HUDEP-2 (cell line): ENCODE data around the gene PPFIA1.
A peak's percentile ranks its signal among the peaks of the same experiment; 100 is the strongest.

Source experiments
- DNase-seq, 76 experiments: peaks; one replicate each; lab custom pipeline; 2025; ENCODE audit not compliant: unreplicated experiment in 76 of 76; lab: John Stamatoyannopoulos, UW

The PPFIA1 gene

DNA sequence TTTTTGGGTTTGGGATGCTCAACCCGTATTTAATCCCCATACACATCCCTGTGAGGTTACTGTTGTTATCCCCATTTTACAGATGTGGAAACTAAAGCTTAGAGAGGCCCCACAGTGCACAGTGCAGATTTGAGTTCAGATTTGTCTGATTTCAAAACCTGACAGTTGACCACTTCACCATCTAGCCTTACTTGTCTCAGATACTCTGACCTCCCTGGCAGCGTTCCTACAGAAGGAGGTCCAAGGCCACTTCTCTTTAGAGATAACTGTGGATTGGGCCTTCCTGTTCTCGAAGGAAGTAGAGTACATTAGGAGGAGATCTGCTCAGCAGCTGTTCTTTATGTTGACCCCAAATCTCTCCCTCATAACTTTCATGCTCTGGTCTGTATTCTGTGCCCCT is 81.2 kb downstream of the PPFIA1 start:
- DNase-seq = peak in 7 of 76 experiments; percentile 4 to 29 (median 11)

DNA sequence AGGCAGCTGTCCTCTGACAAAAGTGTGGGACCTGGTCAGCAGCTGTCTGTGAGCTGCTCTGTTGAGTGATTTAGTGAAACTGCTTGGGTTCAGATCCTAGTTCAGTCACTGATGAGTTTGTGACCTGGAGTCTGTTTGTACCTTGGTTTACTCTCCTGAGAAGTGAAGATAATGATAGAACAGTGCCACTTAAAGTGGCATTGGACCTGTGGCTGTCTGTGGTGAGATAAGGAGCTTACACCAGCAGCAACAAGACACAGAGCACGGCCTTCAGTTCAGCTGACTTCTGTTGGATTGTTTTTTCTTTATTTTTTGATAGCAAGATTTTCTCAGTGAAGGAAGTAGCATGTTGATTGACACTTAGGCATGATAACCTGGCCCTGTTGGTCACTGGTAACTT is 81.6 kb downstream of the PPFIA1 start:
- peak in 35 of 76 experiments; percentile 2 to 69 (median 29) for DNase-seq

DNA sequence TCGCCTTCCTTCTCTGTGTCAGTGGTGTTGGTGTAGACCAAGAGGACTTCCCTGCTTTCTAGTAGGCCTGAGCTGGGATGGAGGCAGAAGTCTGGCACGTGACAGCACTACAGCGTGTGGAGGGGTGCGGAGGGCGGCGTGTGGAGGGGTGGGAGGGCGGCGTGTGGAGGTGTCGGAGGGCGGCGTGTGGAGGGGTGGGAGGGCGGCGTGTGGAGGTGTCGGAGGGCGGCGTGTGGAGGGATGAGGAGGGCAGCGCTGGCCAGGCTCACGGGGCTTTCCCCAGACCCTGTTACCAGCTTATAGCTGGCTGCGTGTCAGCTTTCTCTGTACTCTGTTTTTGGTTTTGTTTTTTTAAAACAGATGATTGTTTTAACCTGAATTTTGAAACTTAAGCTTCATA is 82.1 kb downstream of the PPFIA1 start:
- no peak for DNase-seq

DNA sequence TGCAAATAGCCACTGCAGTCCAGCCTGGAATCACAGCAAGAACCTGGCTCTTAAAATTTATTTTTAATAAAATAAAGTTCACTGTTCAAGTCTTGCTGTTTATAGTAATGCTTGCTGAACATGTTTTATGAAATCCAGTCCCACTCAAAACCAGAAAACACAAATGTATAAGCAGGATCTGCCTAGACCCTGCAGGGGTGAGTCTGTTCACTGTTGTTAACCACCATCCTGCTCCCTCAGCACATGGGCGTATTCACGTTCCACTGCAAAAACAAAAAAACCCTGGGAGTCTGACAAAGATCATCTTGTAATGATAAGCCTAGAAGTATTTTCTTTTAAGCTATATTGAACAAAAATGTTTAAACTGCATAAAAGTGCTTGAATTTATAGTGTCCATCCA is 82.8 kb downstream of the PPFIA1 start:
- no peak for DNase-seq

DNA sequence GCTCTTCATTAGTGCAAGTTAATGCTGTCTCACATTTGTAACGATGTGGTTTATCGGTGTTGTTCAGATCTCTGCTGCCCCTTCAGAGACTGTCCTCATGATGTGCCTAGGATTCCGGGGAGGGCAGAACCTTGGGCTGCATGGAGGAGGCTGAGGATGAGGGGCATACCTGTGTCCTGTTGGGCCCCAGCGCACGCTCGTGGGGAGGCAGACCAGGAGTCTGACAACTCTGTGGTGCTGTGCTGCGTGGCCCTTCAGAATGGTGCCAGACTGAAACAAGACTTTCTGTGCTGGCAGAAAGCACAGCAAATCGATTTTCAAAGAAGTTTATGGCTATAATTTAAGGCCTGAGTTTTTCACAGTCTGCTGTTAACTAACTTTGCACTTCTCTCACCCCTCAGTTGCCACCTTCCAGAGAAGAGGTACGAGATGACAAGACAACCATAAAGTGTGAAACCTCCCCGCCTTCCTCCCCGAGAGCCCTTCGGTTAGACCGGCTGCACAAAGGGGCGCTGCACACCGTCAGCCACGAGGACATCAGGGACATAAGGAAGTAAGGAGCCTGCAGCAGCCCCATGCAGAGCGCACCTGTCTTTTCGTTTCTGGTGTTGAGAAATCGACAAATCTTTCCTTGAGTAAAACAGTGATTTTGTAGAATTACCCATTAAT is 83.5 kb downstream of the PPFIA1 start:
- DNase-seq = no peak

DNA sequence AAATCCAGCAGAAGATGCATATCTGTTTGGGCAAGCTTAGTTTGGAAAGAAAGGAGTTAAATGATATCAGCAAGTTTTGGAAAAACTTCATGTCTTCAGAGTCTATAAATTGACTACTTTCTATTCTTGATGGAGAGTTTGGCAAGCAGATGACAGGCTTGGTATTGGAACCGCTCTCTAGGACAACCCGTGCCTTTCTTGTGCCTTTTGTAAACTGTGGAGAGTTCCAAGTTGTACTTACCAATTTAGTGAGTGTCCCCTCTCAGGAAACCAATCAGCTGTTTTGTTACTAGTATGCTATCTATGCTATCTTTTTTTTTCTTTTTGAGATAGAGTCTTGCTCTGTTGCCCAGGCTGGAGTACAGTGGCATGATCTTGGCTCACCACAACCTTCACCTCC is 84.1 kb downstream of the PPFIA1 start:
- DNase-seq = no peak

DNA sequence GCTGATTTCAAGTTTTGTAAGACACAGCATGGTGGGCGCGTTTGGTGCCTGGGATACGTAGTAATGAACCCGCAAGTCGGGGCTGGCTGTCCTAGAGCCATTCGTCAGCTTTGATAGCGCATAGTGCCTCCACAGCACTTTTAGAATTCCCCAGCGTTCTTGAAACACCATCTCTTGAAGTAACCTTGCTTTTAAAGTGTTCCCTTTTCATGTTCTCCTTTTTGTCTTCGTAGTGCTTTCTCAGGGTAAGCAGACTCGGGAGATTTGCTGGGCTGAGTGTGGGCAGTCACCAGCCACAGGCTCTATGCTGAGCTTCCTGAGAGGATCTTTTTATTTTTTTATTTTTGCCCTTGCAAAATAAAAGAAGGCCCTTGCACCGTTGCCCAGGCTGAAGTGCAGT is 88.3 kb downstream of the PPFIA1 start:
- no peak for DNase-seq

DNA sequence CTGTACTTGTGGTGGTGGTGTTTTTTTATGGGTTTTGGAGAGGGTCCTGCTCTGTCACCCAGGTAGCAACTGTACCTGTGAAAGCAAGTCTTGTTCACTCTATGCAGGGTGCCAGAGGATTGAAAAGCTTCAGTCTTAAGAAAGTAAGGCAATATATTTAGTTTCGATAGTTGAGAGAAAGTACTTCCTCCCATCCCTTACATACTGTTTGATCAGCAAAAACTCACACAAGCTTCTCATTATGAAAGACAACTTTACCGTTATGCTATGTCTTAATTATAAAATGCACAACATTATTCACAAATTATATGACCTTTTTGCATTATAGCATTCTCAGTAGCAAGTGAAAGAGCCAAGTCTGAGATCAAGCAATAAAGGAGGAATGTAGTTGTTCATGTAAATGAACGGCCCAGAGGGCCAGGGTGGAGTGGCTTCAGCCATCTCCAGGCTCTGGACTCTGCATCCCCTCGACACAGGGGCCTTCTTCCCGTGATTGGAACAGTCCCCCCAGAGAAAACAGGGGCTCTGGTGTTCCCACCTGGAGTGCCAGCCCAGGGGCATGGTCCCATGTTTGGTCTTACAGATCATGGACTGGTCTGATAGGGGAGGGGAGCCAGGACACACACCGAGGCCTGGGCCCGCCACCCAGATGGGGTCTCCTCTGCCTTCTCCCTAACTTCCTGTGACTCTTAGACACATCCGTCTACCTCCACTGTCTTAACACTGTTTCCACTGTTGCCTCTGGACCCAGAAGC is 89.1 kb downstream of the PPFIA1 start:
- no peak for DNase-seq

DNA sequence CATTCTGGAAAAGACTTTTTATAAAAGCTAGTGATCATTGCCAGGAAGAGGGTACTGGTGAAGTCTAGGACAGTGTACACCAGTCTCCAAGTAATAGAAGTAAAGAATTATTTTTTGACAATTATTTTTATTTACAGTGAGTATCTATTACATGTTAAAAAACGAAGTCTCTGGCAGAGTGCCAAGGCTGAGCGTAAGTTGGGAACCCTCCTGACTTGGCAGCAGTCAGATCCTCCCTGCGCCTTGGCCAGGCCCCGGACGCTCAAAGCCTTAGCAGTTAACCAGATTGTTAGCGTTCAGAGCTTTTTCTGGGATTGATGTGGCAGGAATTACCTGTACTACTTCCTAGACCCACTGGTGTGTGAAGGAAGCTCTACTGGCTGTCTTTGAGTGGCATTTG is 89.7 kb downstream of the PPFIA1 start:
- no peak for DNase-seq

DNA sequence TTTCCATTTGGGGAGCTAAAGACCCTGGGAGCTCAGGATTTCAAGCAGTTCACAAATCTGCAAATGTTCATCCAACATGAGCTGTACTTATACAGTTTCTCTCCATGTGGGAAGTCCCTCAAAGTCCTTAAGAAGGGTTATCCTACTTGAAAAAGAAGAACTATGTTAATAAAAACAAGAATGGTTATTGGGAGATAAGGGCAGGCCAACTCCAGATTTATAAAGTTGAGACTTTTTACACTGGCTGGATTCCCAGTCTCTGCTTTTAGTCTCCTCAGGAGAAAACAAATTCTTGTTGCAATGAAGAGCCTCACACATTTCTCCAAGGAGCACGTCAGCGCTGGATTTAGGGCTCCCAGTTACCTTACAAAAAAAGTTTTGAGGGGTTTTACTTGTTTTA is 93.7 kb downstream of the PPFIA1 start:
- DNase-seq = no peak

DNA sequence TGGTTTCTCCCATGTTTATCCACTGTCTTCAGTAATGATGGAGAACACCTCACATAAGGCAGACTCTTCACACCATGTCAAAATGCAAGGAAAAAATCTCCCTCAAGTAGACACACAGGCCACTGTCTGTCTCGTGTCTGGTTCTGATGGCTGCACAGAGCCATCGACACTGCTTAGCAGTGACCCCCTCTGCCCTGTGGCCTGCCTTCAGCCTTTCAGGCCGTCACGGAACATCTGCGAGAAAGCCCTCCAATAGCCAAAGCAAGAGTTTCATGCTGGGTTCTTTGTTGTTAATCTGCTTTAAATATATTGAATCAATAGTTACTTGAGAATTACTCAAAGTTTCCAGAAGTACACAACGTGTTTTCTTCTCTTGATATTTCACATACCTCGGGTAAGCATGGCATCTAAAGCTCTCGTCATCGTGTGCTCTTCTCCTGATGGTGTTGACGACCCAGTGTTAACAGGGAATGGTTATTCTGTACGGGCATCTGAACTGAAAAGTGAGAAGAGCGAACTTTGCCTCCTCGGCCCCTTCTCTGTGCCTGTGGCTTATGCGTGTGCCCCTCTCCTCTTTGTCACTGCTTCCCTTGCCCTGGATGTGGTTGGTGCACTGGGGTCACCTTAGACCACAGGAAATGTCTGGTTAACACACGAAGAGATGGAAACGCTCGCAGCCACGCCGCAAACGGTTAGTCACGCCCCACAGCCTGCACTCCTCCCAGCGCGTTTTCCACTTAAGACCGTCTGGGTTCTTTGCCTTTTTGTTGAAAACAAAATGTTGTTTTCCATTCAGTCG is 94.5 kb downstream of the PPFIA1 start:
- peak in 3 of 76 experiments; percentile 13 to 25 (median 16) for DNase-seq

DNA sequence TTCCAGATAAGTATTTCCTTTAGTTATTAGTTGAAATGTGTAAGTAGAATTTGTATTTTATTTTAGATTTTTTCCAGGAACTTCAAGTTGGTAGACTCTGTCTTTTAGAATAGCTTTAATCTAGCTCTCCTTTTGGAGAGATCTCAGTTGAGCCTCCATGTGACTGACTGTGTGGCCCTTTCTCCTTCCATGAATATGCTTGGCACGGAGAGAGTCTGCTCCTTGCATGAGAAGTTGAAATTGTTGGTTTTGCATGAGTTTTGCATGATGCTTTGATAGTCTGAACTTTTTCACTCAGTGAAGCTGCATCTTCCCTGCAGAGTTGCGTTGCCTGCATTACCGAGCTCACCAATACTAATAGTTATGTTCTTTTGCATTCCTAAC is 95.0 kb downstream of the PPFIA1 start:
- no peak for DNase-seq

DNA sequence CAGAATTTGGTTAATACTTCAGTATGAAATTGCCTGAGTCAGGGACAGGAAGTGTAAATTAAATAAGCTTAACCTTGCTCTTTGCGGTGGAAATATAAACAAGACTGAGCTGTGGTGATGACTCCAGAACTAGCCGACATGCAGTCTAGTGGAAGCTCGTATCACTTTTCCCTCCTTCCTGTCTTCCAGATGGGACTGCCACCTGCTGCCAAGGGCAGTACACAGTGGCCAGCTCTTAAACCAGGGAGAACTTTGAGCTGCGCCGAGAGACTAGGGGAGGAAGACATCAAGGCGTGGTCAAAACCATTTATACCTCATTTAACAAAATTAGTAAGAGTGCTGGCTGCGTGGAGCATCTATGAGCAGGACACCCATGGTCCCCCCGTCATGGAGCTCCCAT is 96.6 kb downstream of the PPFIA1 start:
- DNase-seq = no peak

DNA sequence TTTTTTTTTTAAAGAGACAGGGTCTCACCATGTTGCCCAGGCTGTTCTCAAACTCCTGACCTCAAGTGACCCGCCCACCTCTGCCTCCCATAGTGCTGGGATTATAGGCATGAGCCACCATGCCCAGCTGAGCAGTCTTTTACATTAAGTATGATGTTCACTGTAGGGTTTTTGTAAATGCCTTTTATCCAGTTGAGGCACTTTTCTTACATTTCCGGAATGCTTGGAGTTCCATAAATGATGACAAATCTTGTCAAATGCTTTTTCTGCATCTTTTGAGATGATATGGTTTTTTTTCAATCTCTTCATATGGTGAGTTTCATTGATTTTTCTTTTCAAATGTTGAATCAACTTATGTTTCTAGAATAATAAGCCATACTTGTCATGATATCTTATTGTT is 98.5 kb downstream of the PPFIA1 start:
- no peak for DNase-seq

DNA sequence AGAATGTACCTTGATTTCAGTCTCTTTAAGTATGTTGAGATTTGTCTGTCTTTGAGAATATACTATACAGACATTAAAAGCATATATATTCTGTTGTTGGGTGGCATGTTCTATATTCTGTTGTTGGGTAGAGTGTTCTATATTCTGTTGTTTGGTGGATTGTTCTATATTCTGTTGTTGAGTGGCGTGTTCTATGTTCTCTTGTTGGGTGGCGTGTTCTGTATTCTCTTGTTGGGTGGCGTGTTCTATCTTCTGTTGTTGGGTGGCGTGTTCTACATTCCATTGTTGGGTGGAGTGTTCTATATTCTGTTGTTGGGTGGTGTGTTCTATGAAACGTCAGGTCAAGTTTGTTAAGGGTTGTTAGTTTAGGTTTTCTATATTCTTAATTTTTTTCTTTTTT is 100.8 kb downstream of the PPFIA1 start:
- no peak for DNase-seq

DNA sequence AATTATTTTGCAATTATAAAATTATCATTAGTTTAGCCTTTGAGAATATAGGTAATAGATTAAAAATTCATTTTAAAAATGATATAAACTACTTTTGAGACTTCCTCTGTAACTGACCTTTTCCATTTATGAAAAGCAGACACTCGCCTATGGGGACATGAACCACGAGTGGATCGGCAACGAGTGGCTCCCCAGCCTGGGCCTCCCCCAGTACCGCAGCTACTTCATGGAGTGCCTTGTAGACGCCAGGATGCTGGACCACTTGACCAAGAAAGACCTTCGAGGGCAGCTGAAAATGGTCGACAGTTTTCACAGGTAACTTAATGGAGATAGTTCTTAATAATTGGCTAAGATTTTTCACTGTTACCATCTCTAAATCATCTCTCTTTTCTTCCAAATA is 101.6 kb downstream of the PPFIA1 start:
- no peak for DNase-seq

DNA sequence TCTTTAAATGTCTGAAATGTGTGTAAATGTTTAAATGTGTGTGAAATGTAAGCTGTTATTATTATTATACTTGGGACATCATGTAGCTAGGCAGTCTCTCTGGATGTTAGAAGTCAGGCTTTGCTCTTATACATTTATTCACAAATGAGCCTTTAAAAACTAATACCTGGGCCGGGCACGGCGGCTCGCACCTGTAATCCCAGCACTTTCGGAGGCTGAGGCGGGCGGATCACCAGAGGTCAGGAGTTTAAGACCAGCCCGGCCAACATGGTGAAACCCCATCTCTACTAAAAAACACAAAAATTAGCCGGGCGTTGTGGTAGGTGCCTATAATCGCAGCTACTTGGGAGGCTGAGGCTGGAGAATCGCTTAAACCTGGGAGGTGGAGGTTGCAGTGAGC is 106.1 kb downstream of the PPFIA1 start:
- DNase-seq = no peak

DNA sequence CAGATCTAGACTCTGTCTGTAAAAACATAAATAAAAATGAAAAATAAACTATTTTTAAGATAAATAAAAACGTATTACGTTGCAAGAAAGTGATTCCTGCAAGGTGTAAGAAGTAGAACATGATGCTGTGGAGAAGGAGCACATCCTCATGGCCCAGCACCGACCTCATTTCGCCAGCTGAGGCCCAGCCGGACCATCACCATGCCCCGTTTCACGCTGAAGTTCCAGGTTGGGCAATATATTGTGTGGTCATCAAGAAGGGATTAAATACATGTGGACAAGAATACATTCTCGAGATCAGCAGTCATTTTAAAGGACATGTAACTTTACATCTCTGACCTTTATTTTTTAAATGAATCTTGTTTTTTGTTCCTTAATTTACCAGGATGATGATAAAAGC is 107.2 kb downstream of the PPFIA1 start:
- DNase-seq = no peak

DNA sequence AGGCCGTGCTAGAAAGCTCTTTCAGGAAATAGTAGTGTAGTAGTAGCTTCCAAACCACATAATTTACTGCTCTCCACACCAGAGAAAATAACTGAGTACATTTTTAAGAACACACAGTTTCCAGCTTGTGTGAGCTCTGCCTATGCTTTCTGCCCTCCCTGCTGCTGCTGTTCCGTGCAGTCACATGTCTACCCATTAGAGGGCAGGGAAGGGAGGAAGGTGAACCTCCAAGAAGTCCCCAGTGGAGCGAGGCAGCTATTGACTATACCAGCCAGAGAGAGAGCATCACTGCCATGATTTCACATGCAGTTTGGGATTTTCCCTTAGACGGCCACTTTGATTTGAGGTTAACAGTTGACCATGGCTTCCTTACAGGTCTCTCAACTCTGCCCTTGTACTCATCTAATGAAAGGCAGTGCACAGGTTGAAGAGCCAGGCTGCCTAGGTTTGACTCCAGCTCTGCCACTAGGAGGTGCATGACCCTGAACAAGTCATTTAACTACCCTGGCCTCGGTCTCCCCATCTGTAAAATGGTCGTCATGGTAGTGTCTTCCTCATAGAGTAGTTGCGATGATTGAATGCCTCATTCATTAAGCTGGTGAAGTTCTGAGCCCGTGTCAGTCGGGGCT is 108.1 kb downstream of the PPFIA1 start:
- no peak for DNase-seq

DNA sequence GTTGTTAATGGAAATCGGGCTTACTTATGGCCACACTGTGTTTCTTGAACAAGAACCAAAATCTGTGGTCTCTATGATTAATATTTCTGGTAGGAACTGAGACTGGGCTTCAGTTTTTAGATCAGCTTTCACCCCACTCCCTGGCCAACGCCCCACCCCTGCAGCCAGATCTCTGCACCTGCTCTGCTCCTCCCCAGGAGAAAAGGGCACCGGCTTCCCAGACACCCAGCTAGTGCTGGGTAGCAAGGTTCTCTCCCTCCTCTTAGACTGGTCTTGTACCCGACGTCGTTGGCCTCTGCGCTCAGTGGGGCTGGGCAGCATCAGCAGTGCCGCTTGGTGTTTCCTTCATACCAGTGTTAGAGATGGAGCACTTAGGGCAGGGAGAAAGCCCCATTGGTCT is 110.9 kb downstream of the PPFIA1 start:
- DNase-seq = no peak
